ENCODE measurements around the gene LRTM2.

Gene LRTM2

DNA sequence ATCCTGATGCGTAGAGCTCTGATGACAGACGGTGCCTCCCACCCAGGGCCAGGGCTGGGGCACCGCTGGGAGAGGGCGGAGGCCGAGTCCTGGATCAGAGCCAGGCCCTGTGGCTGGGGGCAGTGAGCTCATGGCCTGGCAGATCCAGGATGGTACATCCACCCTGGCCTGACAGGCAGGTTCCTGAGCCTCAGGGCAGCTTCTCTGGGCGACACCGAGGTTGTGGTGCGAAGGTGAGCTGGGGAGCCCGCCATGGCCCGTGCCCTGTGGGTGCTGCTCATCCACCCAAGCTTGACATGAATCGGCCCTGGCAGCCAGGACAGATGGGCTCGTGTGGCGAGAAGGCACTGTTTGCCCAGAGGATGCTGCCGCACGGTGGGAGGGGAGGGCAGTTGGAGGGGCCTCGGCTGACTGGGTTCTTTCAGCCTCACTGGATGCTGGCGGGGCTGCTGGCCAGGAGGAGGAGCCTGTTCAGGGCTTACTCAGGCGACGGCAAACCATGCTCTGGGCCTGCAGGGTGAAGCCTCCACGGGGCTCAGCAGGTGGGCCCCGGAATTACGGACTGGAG is 16.6 kb downstream of the LRTM2 start:
- Mint-ChIP-seq H3K36me3 (ENCODE audit: low read depth) (no peaks in the 10 kb centered on the region), H3K4me1 (peaks cover 68% of the 10 kb centered on the region), H3K27me3 (ENCODE audit: low read depth, poor library complexity) (peaks cover 56% of the 10 kb centered on the region), H3K4me3 (no peak overlapping the region), H3K9me3 (no peaks in the 10 kb centered on the region), H3K27ac (no peak overlapping the region)
- DNase-seq, result peak; percentile 63
- TF ChIP-seq CTCF (IDR thresholded peaks at IDR 0.05), result no peak

DNA sequence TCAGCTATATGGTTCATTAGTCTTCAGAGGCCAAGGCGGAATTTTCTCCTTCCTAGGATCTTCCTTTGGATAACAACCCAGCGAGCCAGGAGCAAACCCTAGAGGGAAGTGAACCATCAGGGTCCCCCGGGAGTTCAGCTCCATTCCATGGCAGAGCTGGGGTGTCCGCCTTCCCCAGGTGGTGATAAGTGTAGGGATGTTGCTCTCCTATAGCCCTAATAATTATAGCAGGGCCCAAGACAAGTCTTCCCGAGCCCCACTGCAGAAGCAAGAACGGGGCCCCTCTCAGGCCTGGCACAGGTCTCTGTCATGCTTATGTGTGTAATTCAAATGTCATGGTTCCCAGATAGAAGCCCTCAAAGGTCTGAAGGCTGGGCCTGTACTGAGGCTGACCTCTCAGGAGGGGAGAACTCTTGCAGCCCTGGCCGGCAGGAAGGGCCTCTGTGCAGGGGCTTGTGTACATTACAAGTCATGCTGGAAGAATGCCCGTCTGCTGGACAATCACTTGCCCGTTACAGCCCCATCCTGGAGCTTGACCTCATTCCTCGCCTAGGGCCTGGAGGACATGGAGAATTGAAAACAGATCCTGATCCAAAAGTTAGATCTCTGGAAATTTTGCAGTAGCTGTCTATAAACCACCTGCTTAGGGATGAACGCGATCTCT is 17.3 kb downstream of the LRTM2 start:
- H3K27ac Mint-ChIP-seq, result peak overlapping the region; percentile 59
- H3K27me3 Mint-ChIP-seq (ENCODE audit: low read depth, poor library complexity), result peaks cover 50% of the 10 kb centered on the region
- peaks cover 68% of the 10 kb centered on the region for H3K4me1 Mint-ChIP-seq
- H3K9me3 Mint-ChIP-seq, result no peaks in the 10 kb centered on the region
- DNase-seq, result peak; percentile 26
- H3K4me3 Mint-ChIP-seq, result peak overlapping the region; percentile 18
- no peak for TF ChIP-seq CTCF (IDR thresholded peaks at IDR 0.05)
- no peaks in the 10 kb centered on the region for H3K36me3 Mint-ChIP-seq (ENCODE audit: low read depth)

DNA sequence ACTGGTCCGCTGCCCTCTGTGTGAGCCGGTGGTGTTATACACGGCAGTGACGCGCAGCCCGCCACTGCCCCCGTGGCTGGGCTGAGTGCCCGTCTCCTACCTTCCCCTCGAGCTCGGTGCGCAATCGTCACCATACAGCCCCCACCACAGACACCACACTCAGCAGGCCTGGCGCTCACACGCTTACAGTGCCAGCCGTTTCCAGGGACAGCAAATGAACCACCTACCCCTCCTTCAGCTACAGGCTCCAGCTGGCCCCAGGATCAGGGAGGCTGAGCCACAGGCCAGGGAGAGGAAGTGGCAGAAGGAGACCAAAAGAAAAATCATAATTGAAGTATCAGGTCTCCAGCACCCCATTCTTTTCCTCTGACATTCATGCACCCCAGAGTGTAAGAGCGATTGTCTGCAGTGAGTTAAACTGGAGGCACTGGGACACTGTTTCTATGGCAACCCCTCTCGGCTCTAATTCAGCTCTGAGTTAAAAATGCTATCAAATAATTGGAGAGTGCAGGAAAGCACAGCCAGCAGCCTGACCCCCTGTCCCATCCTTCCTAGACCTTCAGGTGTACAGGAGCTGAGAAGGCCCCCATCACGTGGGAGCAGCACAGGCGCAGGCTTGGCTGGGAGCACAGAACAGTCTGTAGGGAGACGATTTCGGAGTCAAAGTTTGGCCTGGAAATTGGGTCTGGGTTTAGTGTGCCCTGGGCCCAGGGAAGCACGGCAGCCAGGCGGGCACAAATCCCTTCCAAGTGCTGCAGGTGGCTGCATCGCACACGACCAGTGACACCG is 18.0 kb downstream of the LRTM2 start:
- DNase-seq, result no peak
- peaks cover 75% of the 10 kb centered on the region for H3K4me1 Mint-ChIP-seq
- TF ChIP-seq CTCF (IDR thresholded peaks at IDR 0.05), result no peak
- no peaks in the 10 kb centered on the region for H3K36me3 Mint-ChIP-seq (ENCODE audit: low read depth)
- peak overlapping the region; percentile 2 for H3K4me3 Mint-ChIP-seq
- peak overlapping the region; percentile 15 for H3K27ac Mint-ChIP-seq
- no peaks in the 10 kb centered on the region for H3K9me3 Mint-ChIP-seq
- peaks cover 47% of the 10 kb centered on the region for H3K27me3 Mint-ChIP-seq (ENCODE audit: low read depth, poor library complexity)

- H3K4me1 Mint-ChIP-seq, result peaks cover 78% of the 10 kb centered on the region
- DNase-seq, result no peak
- peak overlapping the region; percentile 85 for H3K27ac Mint-ChIP-seq
- peaks cover 45% of the 10 kb centered on the region for H3K27me3 Mint-ChIP-seq (ENCODE audit: low read depth, poor library complexity)
- H3K9me3 Mint-ChIP-seq, result no peaks in the 10 kb centered on the region
- no peaks in the 10 kb centered on the region for H3K36me3 Mint-ChIP-seq (ENCODE audit: low read depth)
- no peak for TF ChIP-seq CTCF (IDR thresholded peaks at IDR 0.05)
- no peak overlapping the region for H3K4me3 Mint-ChIP-seq
Observed at GRCh38 chr12:1838994-1839365, 18.6 kb downstream of the LRTM2 start.

DNA sequence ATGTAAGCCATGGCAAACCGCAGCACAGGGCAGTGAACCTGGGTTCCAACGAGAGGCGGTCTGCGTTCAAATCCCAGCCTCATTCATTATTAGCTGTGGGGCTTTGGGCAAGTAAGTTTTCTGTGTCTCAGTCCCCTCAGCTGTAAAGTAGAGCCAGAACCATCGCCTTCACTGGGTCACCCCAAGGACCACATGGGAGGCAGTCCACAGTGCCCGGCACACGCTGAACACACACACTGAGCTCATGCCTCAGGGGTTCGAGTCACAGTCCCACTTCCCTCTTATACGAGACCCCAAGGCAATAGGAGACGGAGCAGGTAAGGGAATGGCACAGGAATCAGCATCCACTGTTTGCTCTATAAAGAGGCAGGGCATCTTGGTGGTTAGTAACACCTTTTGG is 19.1 kb downstream of the LRTM2 start:
- Mint-ChIP-seq H3K9me3 (no peaks in the 10 kb centered on the region), H3K4me1 (peaks cover 83% of the 10 kb centered on the region), H3K27ac (no peak overlapping the region), H3K27me3 (ENCODE audit: low read depth, poor library complexity) (peaks cover 45% of the 10 kb centered on the region), H3K4me3 (no peak overlapping the region), H3K36me3 (ENCODE audit: low read depth) (no peaks in the 10 kb centered on the region)
- DNase-seq, result no peak
- no peak for TF ChIP-seq CTCF (IDR thresholded peaks at IDR 0.05)
